Activated CD4-positive, alpha-beta T cell treated with anti-CD3 and anti-CD28 coated beads, Interleukin-10, Interleukin-2, amounts not matched to agents 100 ng/mL and 50 ng/mL, durations not matched to agents 16 hours and 8 hours (primary cell): ENCODE data around the gene CD68.

ENCODE experiments used
- DNase-seq: peaks from one replicate; pipeline ENCODE4 v3.0.0-alpha.2; 2020

The CD68 gene

GRCh38 chr17:7579001-7579833, at the start of gene CD68:
TSS of gene CD68 (plus strand) at chr17:7579638. CDS start at chr17:7579678, 40 bp downstream.
- peak; percentile 92 for DNase-seq

GRCh38 chr17:7530023-7530900, 49.2 kb upstream of the CD68 start:
- no peak for DNase-seq

- DNase-seq: no peak
Measured at GRCh38 chr17:7538050-7538449, 41.4 kb upstream of the CD68 start.

GRCh38 chr17:7538891-7539545, 40.4 kb upstream of the CD68 start:
- DNase-seq: no peak

GRCh38 chr17:7541074-7541621, 38.3 kb upstream of the CD68 start:
- no peak for DNase-seq

GRCh38 chr17:7544911-7545310, 34.5 kb upstream of the CD68 start:
- no peak for DNase-seq

GRCh38 chr17:7548585-7549400, 30.6 kb upstream of the CD68 start, which contains the start of gene TNFSF12:
TSS of gene TNFSF12 (plus strand) at chr17:7549058. CDS start at chr17:7549154, 96 bp downstream.
- peak; percentile 71 for DNase-seq

- peak; percentile 47 for DNase-seq
Measured at GRCh38 chr17:7549401-7550055, 29.9 kb upstream of the CD68 start.

- DNase-seq: no peak
Measured at GRCh38 chr17:7550344-7550743, 29.1 kb upstream of the CD68 start.

GRCh38 chr17:7551396-7551795, 28.0 kb upstream of the CD68 start:
- DNase-seq: no peak

- peak; percentile 89 for DNase-seq
Measured at GRCh38 chr17:7552621-7553051, 26.8 kb upstream of the CD68 start.

GRCh38 chr17:7553356-7553755, 26.1 kb upstream of the CD68 start:
- no peak for DNase-seq

GRCh38 chr17:7555320-7555948, 24.0 kb upstream of the CD68 start:
- DNase-seq: no peak

- no peak for DNase-seq
Measured at GRCh38 chr17:7556627-7557026, 22.8 kb upstream of the CD68 start.

GRCh38 chr17:7557147-7557764, 22.2 kb upstream of the CD68 start:
- DNase-seq: no peak

GRCh38 chr17:7557775-7558543, 21.5 kb upstream of the CD68 start:
- DNase-seq: no peak

- no peak for DNase-seq
Measured at GRCh38 chr17:7558544-7559319, 20.7 kb upstream of the CD68 start, which contains the start of gene TNFSF13. TSS of gene TNFSF13 (plus strand) at chr17:7558750. CDS start at chr17:7559040, 290 bp downstream.

- DNase-seq: no peak
Measured at GRCh38 chr17:7559320-7560171, 19.9 kb upstream of the CD68 start.
